ENCODE data around the gene ATG16L2.

- TF ChIP-seq POLR2AphosphoS5 (IDR thresholded peaks at IDR 0.05; ENCODE audit: low read depth): no peak; the same call in 1 of the 2 replicates
- TF ChIP-seq, protein P1, sequence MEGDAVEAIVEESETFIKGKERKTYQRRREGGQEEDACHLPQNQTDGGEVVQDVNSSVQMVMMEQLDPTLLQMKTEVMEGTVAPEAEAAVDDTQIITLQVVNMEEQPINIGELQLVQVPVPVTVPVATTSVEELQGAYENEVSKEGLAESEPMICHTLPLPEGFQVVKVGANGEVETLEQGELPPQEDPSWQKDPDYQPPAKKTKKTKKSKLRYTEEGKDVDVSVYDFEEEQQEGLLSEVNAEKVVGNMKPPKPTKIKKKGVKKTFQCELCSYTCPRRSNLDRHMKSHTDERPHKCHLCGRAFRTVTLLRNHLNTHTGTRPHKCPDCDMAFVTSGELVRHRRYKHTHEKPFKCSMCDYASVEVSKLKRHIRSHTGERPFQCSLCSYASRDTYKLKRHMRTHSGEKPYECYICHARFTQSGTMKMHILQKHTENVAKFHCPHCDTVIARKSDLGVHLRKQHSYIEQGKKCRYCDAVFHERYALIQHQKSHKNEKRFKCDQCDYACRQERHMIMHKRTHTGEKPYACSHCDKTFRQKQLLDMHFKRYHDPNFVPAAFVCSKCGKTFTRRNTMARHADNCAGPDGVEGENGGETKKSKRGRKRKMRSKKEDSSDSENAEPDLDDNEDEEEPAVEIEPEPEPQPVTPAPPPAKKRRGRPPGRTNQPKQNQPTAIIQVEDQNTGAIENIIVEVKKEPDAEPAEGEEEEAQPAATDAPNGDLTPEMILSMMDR (IDR thresholded peaks at IDR 0.05; ENCODE audit: insufficient read depth, low read length): no peak
- no peak for TF ChIP-seq SPI1 (IDR thresholded peaks at IDR 0.05; ENCODE audit: borderline replicate concordance, low read depth)
- TF ChIP-seq, protein P2, sequence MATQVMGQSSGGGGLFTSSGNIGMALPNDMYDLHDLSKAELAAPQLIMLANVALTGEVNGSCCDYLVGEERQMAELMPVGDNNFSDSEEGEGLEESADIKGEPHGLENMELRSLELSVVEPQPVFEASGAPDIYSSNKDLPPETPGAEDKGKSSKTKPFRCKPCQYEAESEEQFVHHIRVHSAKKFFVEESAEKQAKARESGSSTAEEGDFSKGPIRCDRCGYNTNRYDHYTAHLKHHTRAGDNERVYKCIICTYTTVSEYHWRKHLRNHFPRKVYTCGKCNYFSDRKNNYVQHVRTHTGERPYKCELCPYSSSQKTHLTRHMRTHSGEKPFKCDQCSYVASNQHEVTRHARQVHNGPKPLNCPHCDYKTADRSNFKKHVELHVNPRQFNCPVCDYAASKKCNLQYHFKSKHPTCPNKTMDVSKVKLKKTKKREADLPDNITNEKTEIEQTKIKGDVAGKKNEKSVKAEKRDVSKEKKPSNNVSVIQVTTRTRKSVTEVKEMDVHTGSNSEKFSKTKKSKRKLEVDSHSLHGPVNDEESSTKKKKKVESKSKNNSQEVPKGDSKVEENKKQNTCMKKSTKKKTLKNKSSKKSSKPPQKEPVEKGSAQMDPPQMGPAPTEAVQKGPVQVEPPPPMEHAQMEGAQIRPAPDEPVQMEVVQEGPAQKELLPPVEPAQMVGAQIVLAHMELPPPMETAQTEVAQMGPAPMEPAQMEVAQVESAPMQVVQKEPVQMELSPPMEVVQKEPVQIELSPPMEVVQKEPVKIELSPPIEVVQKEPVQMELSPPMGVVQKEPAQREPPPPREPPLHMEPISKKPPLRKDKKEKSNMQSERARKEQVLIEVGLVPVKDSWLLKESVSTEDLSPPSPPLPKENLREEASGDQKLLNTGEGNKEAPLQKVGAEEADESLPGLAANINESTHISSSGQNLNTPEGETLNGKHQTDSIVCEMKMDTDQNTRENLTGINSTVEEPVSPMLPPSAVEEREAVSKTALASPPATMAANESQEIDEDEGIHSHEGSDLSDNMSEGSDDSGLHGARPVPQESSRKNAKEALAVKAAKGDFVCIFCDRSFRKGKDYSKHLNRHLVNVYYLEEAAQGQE (IDR thresholded peaks at IDR 0.05; ENCODE audit: insufficient replicate concordance, low read depth): no peak
Observed at GRCh38 chr11:72829884-72830533, 15.8 kb downstream of the ATG16L2 start.

All from HL-60 (cell line).